Erythroblast (primary cell): Measurements from ENCODE around the gene SMYD4.

Source experiments
- DNase-seq, 2 experiments: peaks; one replicate each; lab custom pipeline; 2025; lab: John Stamatoyannopoulos, UW
- GATA1 ChIP-seq: IDR thresholded peaks from 2 replicates; pipeline ENCODE4 v1.6.1; 2011; ENCODE audit warnings: low read depth, mild to moderate bottlenecking, control low read depth, low read length, moderate library complexity
- POLR2A ChIP-seq: IDR thresholded peaks from 2 replicates; pipeline ENCODE4 v1.6.1; 2011; ENCODE audit warnings: mild to moderate bottlenecking, low read length

Gene SMYD4

GRCh38 chr17:1762901-1763898, 66.5 kb downstream of the SMYD4 start:
- no peak for TF ChIP-seq GATA1
- TF ChIP-seq POLR2A = no peak
- DNase-seq = peak; percentile 59 to 80

DNA sequence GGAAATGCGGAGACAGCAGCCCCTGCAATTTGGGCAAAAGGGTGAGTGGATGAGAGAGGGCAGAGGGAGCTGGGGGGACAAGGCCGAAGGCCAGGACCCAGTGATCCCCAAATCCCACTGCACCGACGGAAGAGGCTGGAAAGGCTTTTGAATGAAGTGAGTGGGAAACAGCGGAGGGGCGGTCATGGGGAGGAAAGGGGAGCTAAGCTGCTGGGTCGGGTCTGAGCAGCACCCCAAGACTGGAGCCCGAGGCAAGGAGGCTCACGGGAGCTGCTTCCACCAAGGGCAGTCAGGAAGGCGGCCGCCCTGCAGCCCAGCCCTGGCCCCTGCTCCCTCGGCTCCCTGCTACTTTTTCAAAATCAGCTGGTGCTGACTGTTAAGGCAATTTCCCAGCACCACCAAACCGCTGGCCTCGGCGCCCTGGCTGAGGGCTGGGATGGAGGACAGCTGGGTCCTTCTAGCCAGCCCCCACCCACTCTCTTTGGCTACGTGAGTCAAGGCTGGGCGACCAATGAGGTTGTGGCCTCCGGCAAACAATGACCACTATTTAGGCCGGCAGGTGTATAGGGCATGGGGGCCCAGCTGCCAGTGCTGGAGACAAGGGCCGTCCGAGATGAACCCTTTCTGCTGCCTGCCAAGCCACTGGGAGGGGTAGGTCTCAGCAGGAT, 67.3 kb downstream of the SMYD4 start:
- peak in 1 of 2 experiments; percentile 57 for DNase-seq
- TF ChIP-seq GATA1 = no peak
- TF ChIP-seq POLR2A = no peak

DNA sequence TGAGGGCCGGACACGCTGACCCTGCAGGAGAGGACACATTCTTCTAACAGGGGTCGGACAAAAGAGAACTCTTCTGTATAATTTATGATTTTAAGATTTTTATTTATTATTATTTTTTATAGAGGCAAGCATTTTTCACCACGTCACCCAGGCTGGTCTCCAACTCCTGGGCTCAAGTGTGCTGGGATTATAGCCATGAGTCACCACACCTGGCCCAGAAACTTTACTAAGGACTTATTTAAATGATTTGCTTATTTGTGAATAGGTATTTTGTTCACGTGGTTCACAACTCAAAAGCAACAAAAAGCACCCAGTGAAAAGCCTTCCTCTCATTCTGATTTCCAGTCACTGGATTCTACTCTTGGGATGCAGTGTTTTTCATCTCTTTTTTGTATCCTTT, 70.2 kb downstream of the SMYD4 start:
- DNase-seq = no peak
- no peak for TF ChIP-seq GATA1
- no peak for TF ChIP-seq POLR2A

- DNase-seq = no peak
- TF ChIP-seq GATA1 (no peak), POLR2A (no peak)
These were observed 70.9 kb downstream of the SMYD4 start for GRCh38 chr17:1758807-1759206.

DNA sequence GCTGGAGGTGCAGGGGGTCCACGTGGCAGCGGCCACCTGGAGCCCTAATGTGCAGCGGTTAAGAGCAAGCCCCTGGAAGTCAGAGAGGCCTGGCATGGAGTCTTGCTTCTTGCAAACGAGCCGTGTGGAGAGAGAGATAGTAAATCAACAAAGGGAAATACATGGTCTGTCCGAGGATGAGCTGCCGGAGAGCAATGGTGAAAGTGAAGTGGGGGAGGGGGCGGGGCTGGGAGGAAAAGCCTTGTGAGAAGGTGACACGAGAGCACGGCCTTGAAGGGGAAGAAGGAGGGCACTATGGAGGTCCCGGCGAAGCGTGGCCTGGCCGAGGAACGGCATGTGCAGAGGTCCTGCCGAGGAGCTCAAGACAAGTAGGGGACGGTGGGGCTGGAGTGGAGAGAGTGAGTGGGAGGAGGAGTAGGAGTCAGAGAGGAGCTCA, 73.9 kb downstream of the SMYD4 start:
- DNase-seq = no peak
- TF ChIP-seq POLR2A = no peak
- TF ChIP-seq GATA1 = no peak

DNA sequence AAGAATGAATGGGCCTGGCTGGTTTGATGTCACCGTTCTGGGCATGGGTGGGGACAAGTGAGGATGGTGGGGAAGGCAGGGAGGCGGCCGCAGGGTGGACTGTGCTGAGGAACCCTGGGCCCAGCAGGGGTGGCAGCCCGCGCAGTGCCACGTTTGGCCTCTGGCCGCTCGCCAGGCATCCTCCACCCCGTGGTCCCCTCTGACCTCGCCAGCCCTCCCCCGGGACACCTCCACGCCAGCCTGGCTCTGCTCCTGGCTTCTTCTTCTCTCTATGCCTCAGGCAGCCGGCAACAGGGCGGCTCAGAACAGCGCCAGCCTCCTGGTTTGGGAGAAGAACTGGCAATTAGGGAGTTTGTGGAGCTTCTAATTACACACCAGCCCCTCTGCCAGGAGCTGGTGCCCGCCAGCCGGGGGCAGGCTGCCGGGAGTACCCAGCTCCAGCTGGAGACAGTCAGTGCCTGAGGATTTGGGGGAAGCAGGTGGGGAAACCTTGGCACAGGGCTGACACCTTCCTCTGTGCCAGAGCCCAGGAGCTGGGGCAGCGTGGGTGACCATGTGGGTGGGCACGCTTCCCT, 74.4 kb downstream of the SMYD4 start:
- TF ChIP-seq GATA1 (no peak), POLR2A (no peak)
- no peak for DNase-seq

- no peak for DNase-seq
- TF ChIP-seq GATA1 (no peak), POLR2A (no peak)
These were observed 75.1 kb downstream of the SMYD4 start for GRCh38 chr17:1754430-1755112.

- TF ChIP-seq POLR2A = no peak
- no peak for TF ChIP-seq GATA1
- no peak for DNase-seq
These were observed 75.8 kb downstream of the SMYD4 start for GRCh38 chr17:1753767-1754429.

DNA sequence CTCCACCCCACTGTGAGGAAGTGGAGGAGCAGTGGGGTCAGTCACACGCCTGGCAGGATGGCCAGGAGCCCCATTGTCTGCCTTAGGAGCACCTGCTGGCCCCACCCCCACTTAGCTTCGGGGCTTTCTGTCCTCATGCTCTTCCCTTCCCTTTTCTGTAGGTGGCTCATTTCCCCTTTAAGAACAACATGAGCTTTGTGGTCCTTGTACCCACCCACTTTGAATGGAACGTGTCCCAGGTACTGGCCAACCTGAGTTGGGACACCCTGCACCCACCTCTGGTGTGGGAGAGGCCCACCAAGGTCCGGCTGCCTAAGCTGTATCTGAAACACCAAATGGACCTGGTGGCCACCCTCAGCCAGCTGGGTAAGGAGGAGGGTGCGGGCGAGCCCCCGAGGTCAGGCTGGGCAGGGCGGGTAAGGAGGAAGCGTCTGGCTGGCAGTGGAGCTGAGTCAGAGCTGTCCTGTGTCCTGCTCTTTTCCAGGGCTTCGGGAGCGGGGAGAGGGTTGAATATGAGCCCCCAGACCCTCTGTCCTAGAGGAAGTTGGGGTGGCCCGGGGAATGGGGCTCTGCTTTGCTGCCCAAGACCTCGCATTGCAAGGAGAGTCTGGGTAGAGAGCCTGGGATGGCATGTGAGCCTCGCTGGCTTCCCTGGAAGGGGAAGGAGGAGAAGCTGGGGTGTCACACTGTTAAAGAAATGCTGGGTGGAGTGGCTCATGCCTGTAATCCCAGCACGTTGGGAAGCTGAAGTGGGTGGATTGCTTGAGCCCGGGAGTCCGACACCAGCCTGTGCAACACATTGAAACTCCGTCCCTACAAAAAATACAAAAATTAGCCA, 77.1 kb downstream of the SMYD4 start:
- no peak for TF ChIP-seq POLR2A
- TF ChIP-seq GATA1 = no peak
- DNase-seq = no peak

GRCh38 chr17:1750628-1751027, 79.1 kb downstream of the SMYD4 start:
- no peak for DNase-seq
- TF ChIP-seq POLR2A (no peak), GATA1 (no peak)

DNA sequence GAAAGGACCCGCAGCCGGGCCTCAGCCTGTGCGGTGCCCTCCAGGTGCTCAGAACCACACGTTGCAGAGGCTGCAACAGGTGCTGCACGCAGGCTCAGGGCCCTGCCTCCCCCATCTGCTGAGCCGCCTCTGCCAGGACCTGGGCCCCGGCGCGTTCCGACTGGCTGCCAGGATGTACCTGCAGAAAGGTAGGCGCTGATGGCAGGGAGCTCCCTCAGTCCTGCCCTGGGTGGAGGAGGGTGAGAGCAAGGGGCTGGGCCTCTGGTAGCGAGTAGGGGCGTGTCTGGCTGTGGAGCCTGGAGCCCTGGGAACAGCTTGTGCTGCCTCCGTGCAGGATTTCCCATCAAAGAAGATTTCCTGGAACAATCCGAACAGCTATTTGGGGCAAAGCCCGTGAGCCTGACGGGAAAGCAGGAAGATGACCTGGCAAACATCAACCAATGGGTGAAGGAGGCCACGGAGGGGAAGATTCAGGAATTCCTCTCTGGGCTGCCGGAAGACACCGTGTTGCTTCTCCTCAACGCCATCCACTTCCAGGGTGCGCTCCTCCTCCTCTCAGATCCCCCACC, 82.6 kb downstream of the SMYD4 start:
- no peak for DNase-seq
- TF ChIP-seq POLR2A (no peak), GATA1 (no peak)
